ENCODE data around the gene VGLL4. TPM values are rescaled to one million over a fixed set of nuclear protein-coding genes. Genes with fewer than 3 reads are reported as not detected.
A peak's percentile ranks its signal among the peaks of the same experiment; 100 is the strongest.

The VGLL4 gene
- total and polyA plus RNA-seq, 5 donors from 2014 or later: 8.5 to 16.3 (median 14.0) TPM

- Histone ChIP-seq H3K27me3 (ENCODE audit: control insufficient read depth, insufficient read depth, low read length) (no peaks in the 10 kb centered on the region), H3K4me3 (ENCODE audit: low read depth, low read length) (no peak overlapping the region), H3K4me1 (ENCODE audit: control insufficient read depth, insufficient read depth, low read length, poor library complexity, severe bottlenecking) (no peaks in the 10 kb centered on the region), H3K9me3 (ENCODE audit: control insufficient read depth in 2 of 2, low read length in 2 of 2) (no peaks in the 10 kb centered on the region), H3K27ac (ENCODE audit: insufficient read depth, low read length, poor library complexity, severe bottlenecking) (no peak overlapping the region), H3K36me3 (ENCODE audit: control insufficient read depth, insufficient read depth, low read length) (no peaks in the 10 kb centered on the region)
- H3K27ac Mint-ChIP-seq: peak overlapping the region in 1 of 3 donors; percentile 56
- ATAC-seq (ENCODE audit: low read depth in 2 of 2) (no peak), DNase-seq (no peak)
- H3K27me3 Mint-ChIP-seq: no peaks in the 10 kb centered on the region
- H3K4me1 Mint-ChIP-seq: peaks cover 0 to 9% (median 1%) of the 10 kb centered on the region in 4 donors
- peaks cover 0 to 3% (median 0%) of the 10 kb centered on the region in 7 donors for H3K9me3 Mint-ChIP-seq
- H3K36me3 Mint-ChIP-seq: peaks cover 7% of the 10 kb centered on the region
- no peak overlapping the region for H3K4me3 Mint-ChIP-seq
These were observed 75.1 kb downstream of the VGLL4 start for GRCh38 chr3:11568503-11569155.

- ATAC-seq (ENCODE audit: low read depth in 2 of 2): no peak
- no peak for DNase-seq
- H3K9me3 ChIP-seq (ENCODE audit: control insufficient read depth in 2 of 2, low read length in 2 of 2): no peaks in the 10 kb centered on the region
- no peak overlapping the region for H3K4me3 ChIP-seq (ENCODE audit: low read depth, low read length)
- Mint-ChIP-seq H3K27me3 (no peaks in the 10 kb centered on the region), H3K4me1 (peaks cover 0 to 9% (median 1%) of the 10 kb centered on the region in 4 donors), H3K9me3 (peaks cover 0 to 1% (median 0%) of the 10 kb centered on the region in 7 donors), H3K4me3 (no peak overlapping the region), H3K36me3 (peaks cover 8% of the 10 kb centered on the region), H3K27ac (peak overlapping the region in 1 of 3 donors; percentile 65)
- no peaks in the 10 kb centered on the region for H3K27me3 ChIP-seq (ENCODE audit: control insufficient read depth, insufficient read depth, low read length)
- H3K36me3 ChIP-seq (ENCODE audit: control insufficient read depth, insufficient read depth, low read length): no peaks in the 10 kb centered on the region
- H3K27ac ChIP-seq (ENCODE audit: insufficient read depth, low read length, poor library complexity, severe bottlenecking): no peak overlapping the region
- H3K4me1 ChIP-seq (ENCODE audit: control insufficient read depth, insufficient read depth, low read length, poor library complexity, severe bottlenecking): no peaks in the 10 kb centered on the region
These were observed 75.9 kb downstream of the VGLL4 start for GRCh38 chr3:11567516-11568467.

GRCh38 chr3:11566916-11567315, 76.8 kb downstream of the VGLL4 start:
- Histone ChIP-seq H3K4me3 (ENCODE audit: low read depth, low read length) (no peak overlapping the region), H3K4me1 (ENCODE audit: control insufficient read depth, insufficient read depth, low read length, poor library complexity, severe bottlenecking) (no peaks in the 10 kb centered on the region), H3K9me3 (ENCODE audit: control insufficient read depth in 2 of 2, low read length in 2 of 2) (no peaks in the 10 kb centered on the region), H3K36me3 (ENCODE audit: control insufficient read depth, insufficient read depth, low read length) (no peaks in the 10 kb centered on the region), H3K27me3 (ENCODE audit: control insufficient read depth, insufficient read depth, low read length) (no peaks in the 10 kb centered on the region), H3K27ac (ENCODE audit: insufficient read depth, low read length, poor library complexity, severe bottlenecking) (no peak overlapping the region)
- ATAC-seq (ENCODE audit: low read depth in 2 of 2): no peak
- no peaks in the 10 kb centered on the region for H3K9me3 Mint-ChIP-seq
- no peak overlapping the region for H3K4me3 Mint-ChIP-seq
- peaks cover 0 to 6% (median 1%) of the 10 kb centered on the region in 4 donors for H3K4me1 Mint-ChIP-seq
- H3K27ac Mint-ChIP-seq: peak overlapping the region in 1 of 3 donors; percentile 45
- no peaks in the 10 kb centered on the region for H3K27me3 Mint-ChIP-seq
- no peak for DNase-seq
- H3K36me3 Mint-ChIP-seq: peaks cover 8% of the 10 kb centered on the region

- Mint-ChIP-seq H3K27ac (peak overlapping the region in 2 of 3 donors; percentile 27 to 45), H3K4me1 (peaks cover 0 to 6% (median 1%) of the 10 kb centered on the region in 4 donors), H3K4me3 (no peak overlapping the region), H3K36me3 (peaks cover 8% of the 10 kb centered on the region), H3K9me3 (no peaks in the 10 kb centered on the region), H3K27me3 (no peaks in the 10 kb centered on the region)
- Histone ChIP-seq H3K27ac (ENCODE audit: insufficient read depth, low read length, poor library complexity, severe bottlenecking) (no peak overlapping the region), H3K4me3 (ENCODE audit: low read depth, low read length) (no peak overlapping the region), H3K4me1 (ENCODE audit: control insufficient read depth, insufficient read depth, low read length, poor library complexity, severe bottlenecking) (no peaks in the 10 kb centered on the region), H3K36me3 (ENCODE audit: control insufficient read depth, insufficient read depth, low read length) (no peaks in the 10 kb centered on the region), H3K27me3 (ENCODE audit: control insufficient read depth, insufficient read depth, low read length) (no peaks in the 10 kb centered on the region), H3K9me3 (ENCODE audit: control insufficient read depth in 2 of 2, low read length in 2 of 2) (no peaks in the 10 kb centered on the region)
- no peak for DNase-seq
- ATAC-seq (ENCODE audit: low read depth in 2 of 2): no peak
These were observed 77.2 kb downstream of the VGLL4 start for GRCh38 chr3:11566478-11566877.

GRCh38 chr3:11565932-11566331, 77.8 kb downstream of the VGLL4 start:
- no peak for ATAC-seq (ENCODE audit: low read depth in 2 of 2)
- no peaks in the 10 kb centered on the region for H3K27me3 ChIP-seq (ENCODE audit: control insufficient read depth, insufficient read depth, low read length)
- H3K36me3 ChIP-seq (ENCODE audit: control insufficient read depth, insufficient read depth, low read length): no peaks in the 10 kb centered on the region
- H3K9me3 Mint-ChIP-seq: no peaks in the 10 kb centered on the region
- H3K4me1 Mint-ChIP-seq: peaks cover 0 to 6% (median 1%) of the 10 kb centered on the region in 4 donors
- H3K36me3 Mint-ChIP-seq: peaks cover 8% of the 10 kb centered on the region
- H3K27me3 Mint-ChIP-seq: no peaks in the 10 kb centered on the region
- no peaks in the 10 kb centered on the region for H3K4me1 ChIP-seq (ENCODE audit: control insufficient read depth, insufficient read depth, low read length, poor library complexity, severe bottlenecking)
- no peak for DNase-seq
- no peak overlapping the region for H3K4me3 Mint-ChIP-seq
- H3K4me3 ChIP-seq (ENCODE audit: low read depth, low read length): no peak overlapping the region
- H3K27ac ChIP-seq (ENCODE audit: insufficient read depth, low read length, poor library complexity, severe bottlenecking): no peak overlapping the region
- H3K9me3 ChIP-seq (ENCODE audit: control insufficient read depth in 2 of 2, low read length in 2 of 2): no peaks in the 10 kb centered on the region
- H3K27ac Mint-ChIP-seq: peak overlapping the region in 2 of 3 donors; percentile 31 to 45

GRCh38 chr3:11565492-11565891, 78.2 kb downstream of the VGLL4 start:
- H3K36me3 Mint-ChIP-seq: peaks cover 8% of the 10 kb centered on the region

GRCh38 chr3:11565072-11565471, 78.6 kb downstream of the VGLL4 start:
- Histone ChIP-seq H3K27ac (ENCODE audit: insufficient read depth, low read length, poor library complexity, severe bottlenecking) (no peak overlapping the region), H3K4me1 (ENCODE audit: control insufficient read depth, insufficient read depth, low read length, poor library complexity, severe bottlenecking) (no peaks in the 10 kb centered on the region), H3K27me3 (ENCODE audit: control insufficient read depth, insufficient read depth, low read length) (no peaks in the 10 kb centered on the region), H3K4me3 (ENCODE audit: low read depth, low read length) (no peak overlapping the region), H3K36me3 (ENCODE audit: control insufficient read depth, insufficient read depth, low read length) (peaks cover 2% of the 10 kb centered on the region), H3K9me3 (ENCODE audit: control insufficient read depth in 2 of 2, low read length in 2 of 2) (no peaks in the 10 kb centered on the region)
- DNase-seq (no peak), ATAC-seq (ENCODE audit: low read depth in 2 of 2) (no peak)
- H3K27me3 Mint-ChIP-seq: no peaks in the 10 kb centered on the region
- H3K4me1 Mint-ChIP-seq: peaks cover 0 to 4% (median 1%) of the 10 kb centered on the region in 4 donors
- H3K4me3 Mint-ChIP-seq: no peak overlapping the region
- peak overlapping the region in 1 of 3 donors; percentile 55 for H3K27ac Mint-ChIP-seq
- peaks cover 11% of the 10 kb centered on the region for H3K36me3 Mint-ChIP-seq
- H3K9me3 Mint-ChIP-seq: no peaks in the 10 kb centered on the region

More at GRCh38 chr3:11565492-11565891, 78.2 kb downstream of the VGLL4 start:
- Histone ChIP-seq H3K27me3 (ENCODE audit: control insufficient read depth, insufficient read depth, low read length) (no peaks in the 10 kb centered on the region), H3K27ac (ENCODE audit: insufficient read depth, low read length, poor library complexity, severe bottlenecking) (no peak overlapping the region), H3K4me3 (ENCODE audit: low read depth, low read length) (no peak overlapping the region), H3K4me1 (ENCODE audit: control insufficient read depth, insufficient read depth, low read length, poor library complexity, severe bottlenecking) (no peaks in the 10 kb centered on the region), H3K36me3 (ENCODE audit: control insufficient read depth, insufficient read depth, low read length) (peaks cover 1% of the 10 kb centered on the region), H3K9me3 (ENCODE audit: control insufficient read depth in 2 of 2, low read length in 2 of 2) (no peaks in the 10 kb centered on the region)
- Mint-ChIP-seq H3K27me3 (no peaks in the 10 kb centered on the region), H3K4me1 (peaks cover 0 to 4% (median 1%) of the 10 kb centered on the region in 4 donors), H3K9me3 (no peaks in the 10 kb centered on the region), H3K4me3 (no peak overlapping the region), H3K27ac (peak overlapping the region in 2 of 3 donors; percentile 45 to 55)
- ATAC-seq (ENCODE audit: low read depth in 2 of 2) (no peak), DNase-seq (no peak)

All from CD4-positive, CD25-positive, alpha-beta regulatory T cell (primary cell).